ENCODE results near the gene SPRED2.

GRCh38 chr2:65427532-65427931 is 4.9 kb downstream of the SPRED2 start:
- TF ChIP-seq CTCF (IDR thresholded peaks at IDR 0.05) (no peak), EP300 (IDR thresholded peaks at IDR 0.05) (no peak), POLR2A (IDR thresholded peaks at IDR 0.05) (no peak)

Measured in tibial nerve (tissue), 4 donors.